HG03095 (cell line): ENCODE results near the gene STN1.
"Not testable (repeated sequence)": the region's sequence is repeated elsewhere in the genome, so short reads cannot be mapped to it uniquely, and the experiment has no call there.

Experiments used
- ATAC-seq: cut with Tn5 transposase; IDR thresholded peaks from one replicate; pipeline ENCODE4 v1.9.1; 2021; ENCODE audit warnings: moderate library complexity; ENCODE audit not compliant: unreplicated experiment

STN1 gene

DNA sequence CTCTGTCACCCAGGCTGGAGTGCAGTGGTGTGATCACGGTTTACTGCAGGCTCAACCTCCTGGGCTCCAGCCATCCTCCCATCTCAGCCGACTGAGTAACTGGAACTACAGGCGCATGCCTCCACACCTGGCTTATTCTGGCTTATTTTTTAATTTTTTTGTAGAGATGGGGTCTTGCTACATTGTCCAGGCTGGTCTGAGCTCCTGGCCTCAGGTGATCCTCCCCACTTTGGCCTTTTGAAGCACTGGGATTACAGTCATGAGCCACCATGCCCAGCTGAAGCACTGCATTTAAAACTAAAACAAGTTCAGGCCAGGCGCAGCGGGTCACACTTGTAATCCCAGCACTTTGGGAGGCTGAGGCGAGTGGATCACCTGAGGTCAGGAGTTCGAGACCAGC is 70.6 kb downstream of the STN1 start:
- no peak for ATAC-seq

DNA sequence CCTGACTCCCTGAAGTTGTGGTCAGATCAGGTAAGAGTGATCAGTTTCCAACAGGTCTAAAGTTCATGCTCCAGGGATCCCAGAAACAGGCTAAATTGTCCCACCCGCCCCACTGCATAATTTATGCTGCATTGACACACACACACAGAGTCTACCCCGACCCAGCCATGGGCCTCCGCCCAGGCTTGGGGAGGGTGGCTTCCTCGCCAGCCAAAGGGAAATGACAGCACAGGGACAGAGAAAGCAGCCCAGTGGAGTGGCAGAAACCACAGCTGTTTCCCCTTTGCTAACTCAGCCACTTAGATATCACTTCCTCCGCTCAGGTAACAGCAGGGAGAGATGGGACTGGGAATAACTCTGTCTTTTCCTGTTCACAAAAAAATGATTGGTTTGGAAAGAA is 72.0 kb downstream of the STN1 start:
- ATAC-seq = peak; percentile 79

GRCh38 chr10:103845346-103845745 is 72.6 kb downstream of the STN1 start:
- ATAC-seq = not testable (repeated sequence)

GRCh38 chr10:103843854-103844570 is 74.0 kb downstream of the STN1 start:
- no peak for ATAC-seq

DNA sequence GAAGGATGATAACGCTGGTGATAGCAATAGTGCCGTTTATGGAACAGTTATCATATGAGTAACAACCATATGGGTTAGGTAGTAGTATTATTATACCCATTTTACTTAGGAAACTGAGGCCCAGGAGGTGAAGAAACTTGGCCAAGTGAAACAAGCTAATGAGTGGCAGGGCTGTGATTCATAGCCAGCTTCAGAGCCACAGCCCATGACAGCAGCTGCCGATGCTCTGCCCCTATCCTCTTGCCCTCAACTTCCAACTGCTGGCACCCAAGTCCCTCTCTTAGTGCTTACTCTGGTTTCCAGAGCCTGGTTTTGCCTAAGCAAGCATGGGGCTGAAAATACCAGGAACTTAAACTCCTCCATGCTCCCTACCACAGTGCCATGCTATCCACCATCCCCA is 74.9 kb downstream of the STN1 start:
- ATAC-seq = no peak

- ATAC-seq = no peak
Observed at GRCh38 chr10:103842605-103843004, 75.4 kb downstream of the STN1 start.

DNA sequence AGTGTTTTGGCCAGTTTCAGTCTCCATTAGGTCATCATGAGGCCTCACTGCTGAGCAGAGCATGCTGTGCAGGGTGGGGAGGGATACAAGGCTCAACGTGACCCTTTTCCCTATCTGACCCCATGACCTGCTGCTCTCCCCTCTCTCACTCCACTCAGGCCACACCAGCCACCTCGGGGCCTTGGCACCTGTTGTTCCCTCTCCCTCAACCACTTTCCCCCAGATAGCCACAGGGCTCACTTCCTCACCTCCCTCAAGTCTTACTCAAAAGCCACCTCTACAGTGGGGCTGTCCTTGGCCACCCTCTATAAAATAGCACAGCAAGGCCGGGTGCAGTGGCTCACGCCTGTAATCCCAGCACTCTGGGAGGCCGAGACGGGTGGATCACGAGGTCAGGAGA is 76.5 kb downstream of the STN1 start:
- no peak for ATAC-seq

GRCh38 chr10:103840740-103841070 is 77.3 kb downstream of the STN1 start:
- no peak for ATAC-seq

GRCh38 chr10:103839872-103840739 is 77.9 kb downstream of the STN1 start:
- ATAC-seq = no peak

DNA sequence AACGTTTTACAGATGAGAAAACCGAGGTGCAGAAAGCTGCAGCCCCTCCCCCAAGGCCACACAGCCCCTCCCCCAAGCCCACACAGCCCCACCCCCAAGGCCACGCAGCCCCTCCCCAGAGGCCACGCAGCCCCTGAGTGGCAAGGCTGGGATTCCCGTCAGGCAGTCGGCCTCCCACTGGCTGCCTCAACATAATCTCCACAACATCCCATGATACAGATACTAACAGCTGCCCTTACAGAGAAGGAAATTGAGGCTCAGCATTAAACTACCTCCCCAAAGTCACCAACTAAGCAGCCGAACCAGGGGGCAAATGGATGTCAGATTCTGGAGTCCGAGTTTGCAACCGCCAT is 78.5 kb downstream of the STN1 start:
- ATAC-seq = no peak

GRCh38 chr10:103838862-103839518 is 79.0 kb downstream of the STN1 start:
- ATAC-seq = no peak

DNA sequence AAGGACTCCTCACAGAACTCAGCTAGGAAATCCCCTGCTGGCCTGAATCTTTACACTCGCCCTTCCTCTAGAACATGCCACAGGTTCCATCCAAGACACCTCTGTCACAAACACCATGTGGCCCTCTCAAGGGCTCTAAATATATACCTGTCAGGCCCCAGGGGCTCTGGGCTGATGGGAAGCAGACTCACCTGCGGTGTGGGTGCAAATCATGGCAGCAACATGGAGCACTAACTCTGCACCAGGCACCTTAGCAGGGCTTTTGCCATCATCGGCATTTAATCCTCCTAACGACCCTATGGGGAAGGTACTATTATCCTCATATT is 80.0 kb downstream of the STN1 start:
- ATAC-seq = no peak

DNA sequence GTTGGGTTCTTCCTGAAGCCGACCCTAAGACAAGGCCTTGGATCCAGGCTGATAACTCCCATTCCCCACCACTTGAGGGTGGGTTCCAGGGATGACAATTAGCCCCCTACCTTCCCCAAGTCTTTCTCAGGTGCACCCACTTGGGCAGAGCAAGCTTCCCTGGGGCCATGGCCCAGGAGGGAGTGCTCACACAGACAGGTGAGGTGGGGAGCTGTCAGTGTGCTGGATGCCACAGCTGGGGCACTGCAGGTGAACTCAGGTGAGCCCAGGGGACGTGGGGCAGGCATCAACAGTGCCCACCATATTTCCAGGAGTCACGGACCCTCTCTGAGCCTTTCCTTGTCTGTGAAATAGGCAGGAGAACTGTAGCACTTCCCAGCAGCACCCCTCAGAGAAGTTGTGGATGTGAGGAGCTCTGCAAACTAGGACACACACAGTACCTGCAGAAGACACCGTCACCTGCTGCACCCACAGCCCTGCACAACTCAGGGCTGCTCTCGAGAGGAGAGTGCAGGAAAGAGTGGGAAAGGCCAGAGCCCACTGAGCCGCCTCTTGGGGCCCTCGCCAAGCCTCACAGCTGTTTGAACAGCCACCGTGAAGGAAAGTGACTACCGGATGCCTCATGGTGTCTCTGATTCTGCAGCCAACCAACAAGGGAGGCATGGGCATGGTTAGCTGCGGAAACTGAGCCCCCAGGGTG is 80.5 kb downstream of the STN1 start:
- ATAC-seq = no peak

DNA sequence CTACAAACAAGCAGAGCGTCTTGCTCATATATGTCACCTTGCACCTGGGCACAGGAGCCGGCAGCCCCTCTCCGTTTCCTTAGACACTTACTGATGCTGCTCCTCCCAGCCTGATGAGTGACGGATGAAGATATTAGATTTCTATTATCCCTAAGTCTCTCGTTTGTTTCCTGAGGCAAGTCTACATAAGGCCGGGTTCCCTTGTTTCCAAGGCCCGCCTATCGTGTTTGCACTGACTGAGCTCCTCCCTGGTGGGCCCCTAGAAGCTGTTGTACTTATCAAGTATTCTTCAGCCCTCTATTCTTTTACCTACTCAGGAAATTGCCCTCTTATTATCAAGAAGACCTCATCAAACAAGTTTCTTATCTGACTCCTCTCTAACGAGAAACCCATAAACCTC is 81.1 kb downstream of the STN1 start:
- no peak for ATAC-seq

- no peak for ATAC-seq
Observed at GRCh38 chr10:103836273-103836672, 81.7 kb downstream of the STN1 start.

DNA sequence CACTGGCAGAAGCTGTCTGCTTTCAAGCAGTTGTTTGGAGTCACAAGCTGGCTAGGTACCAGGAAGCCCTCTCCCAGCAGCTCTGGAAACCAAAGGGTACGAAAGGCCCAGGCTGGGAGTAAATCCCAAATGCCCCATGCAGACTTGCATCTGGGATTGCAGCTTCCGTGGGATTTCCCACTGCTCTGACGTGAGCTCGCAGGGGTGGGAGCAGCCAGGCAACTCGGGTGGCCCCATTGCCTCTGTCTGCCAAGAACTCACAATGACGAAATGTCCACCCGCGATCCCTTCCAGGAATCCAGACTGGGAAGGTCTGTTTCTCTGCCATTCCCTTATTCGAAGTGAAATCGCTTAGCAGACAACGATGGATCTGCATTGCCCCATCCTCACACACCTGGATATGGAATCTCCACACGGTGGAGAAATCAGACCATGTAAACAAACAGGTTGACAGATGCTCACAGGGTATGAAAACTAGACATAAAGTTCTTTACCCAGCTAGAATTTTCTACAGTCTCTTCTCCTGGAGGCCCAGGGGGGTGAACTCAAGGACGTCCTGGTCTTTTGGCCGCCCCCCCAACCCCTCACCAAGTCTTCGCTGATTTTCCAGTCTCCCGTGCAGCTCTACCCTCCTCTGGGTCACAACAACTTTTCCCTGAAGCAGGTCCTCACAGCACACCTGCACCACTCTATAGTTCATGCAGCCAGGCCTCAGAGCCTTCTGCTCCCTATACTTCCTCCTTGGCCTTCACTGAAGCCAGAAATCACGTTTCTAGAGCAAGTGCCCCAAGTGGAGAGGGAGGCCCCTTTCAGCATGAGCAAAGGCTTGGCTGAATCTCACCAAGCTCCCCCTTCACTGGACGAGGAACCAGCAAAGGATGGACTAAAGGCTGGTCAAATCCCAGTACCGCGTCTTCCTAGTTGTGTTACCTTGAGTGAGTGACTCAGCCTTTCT is 82.6 kb downstream of the STN1 start:
- ATAC-seq = no peak

GRCh38 chr10:103834436-103835095 is 83.4 kb downstream of the STN1 start:
- ATAC-seq = no peak

- no peak for ATAC-seq
Observed at GRCh38 chr10:103833731-103834365, 84.1 kb downstream of the STN1 start.

DNA sequence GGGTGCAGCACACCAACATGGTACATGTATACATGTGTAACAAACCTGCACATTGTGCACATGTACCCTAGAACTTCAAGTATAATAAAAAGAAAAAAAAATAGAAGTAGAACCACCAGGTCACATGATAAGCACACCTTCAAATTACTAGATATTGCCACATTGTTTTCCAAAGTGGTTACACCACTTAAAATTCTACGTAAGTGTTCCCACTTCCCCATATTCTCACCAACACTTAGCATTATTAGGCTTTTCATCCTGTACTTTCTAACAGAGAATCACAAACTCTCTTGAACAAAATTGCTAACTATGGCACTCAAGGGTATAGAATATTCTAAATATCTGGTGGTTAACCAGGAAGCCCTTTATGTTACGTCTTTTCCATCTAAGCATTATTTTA is 85.2 kb downstream of the STN1 start:
- ATAC-seq = no peak
